B cell (primary cell): ENCODE measurements around the gene SNED1. TPM values are rescaled to one million over a fixed set of nuclear protein-coding genes. Genes with fewer than 3 reads are reported as not detected.

Experiments
- ATAC-seq: fragments of 200-7000 bp; cut with Tn5 transposase; one replicate; pipeline ENCODE4 v1.10.0; 2021; ENCODE audit warnings: low read depth, mild to moderate bottlenecking, moderate number of reproducible peaks, moderate library complexity
- CTCF ChIA-PET: fragments of 350-600 bp; sonication (Branson Sonifier 250); formaldehyde crosslinking; loops from one replicate; lab custom pipeline; 2021; ENCODE audit warnings: antibody characterized with exemption, inconsistent platforms; lab: Charles Lee
- POLR2A ChIA-PET: fragments of 350-600 bp; sonication (Branson Sonifier 250); formaldehyde crosslinking; loops from one replicate; lab custom pipeline; 2021; ENCODE audit warnings: antibody characterized with exemption; lab: Charles Lee
- DNase-seq: peaks from one replicate; pipeline ENCODE4 v3.0.0; 2013
- H2AFZ ChIP-seq: 2 replicates; pipeline ENCODE4 v1.6.1; 2012; ENCODE audit warnings: mild to moderate bottlenecking, low read depth, low read length; ENCODE audit not compliant: insufficient read depth, poor library complexity, severe bottlenecking
- H3K27ac ChIP-seq, 2 donors: 1 replicate in 1 of 2; 2 replicates in 1 of 2; pipeline ENCODE4 v1.5.1; 2012 to 2013; ENCODE audit warnings: low read length in 2 of 2, mild to moderate bottlenecking in 2 of 2, moderate library complexity in 1 of 2
- H3K27me3 ChIP-seq, 4 experiments: fragments of 200-600 bp in 1 of 4; sonication (generic) in 1 of 4; replicated peaks in 1 of 4; 1 replicate in 2 of 4; 2 replicates in 2 of 4; pipeline versions ENCODE4 v1.6.1 to v1.7.0; 2013 to 2016; ENCODE audit warnings: low read length in 3 of 4, mild to moderate bottlenecking in 2 of 4, mixed read lengths in 1 of 4, moderate library complexity in 1 of 4; ENCODE audit not compliant: insufficient read depth in 4 of 4, control insufficient read depth in 3 of 4; ENCODE audit errors: control extremely low read depth in 1 of 4
- H3K36me3 ChIP-seq, 2 experiments: replicated peaks in 1 of 2; 1 replicate in 1 of 2; 2 replicates in 1 of 2; pipeline versions ENCODE4 v1.6.1 to v1.7.1; 2013; ENCODE audit warnings: low read length in 1 of 2; ENCODE audit not compliant: insufficient read depth in 2 of 2, control insufficient read depth in 1 of 2; ENCODE audit errors: control extremely low read depth in 1 of 2, extremely low read depth in 1 of 2
- H3K4me1 ChIP-seq, 2 donors: fragments of 200-600 bp in 1 of 2; sonication (generic) in 1 of 2; 1 replicate in 1 of 2; 2 replicates in 1 of 2; pipeline versions ENCODE4 v1.5.1 to v1.6.1; 2013 to 2017; ENCODE audit warnings: low read length in 2 of 2; ENCODE audit not compliant: control insufficient read depth in 2 of 2, insufficient read depth in 2 of 2
- H3K4me2 ChIP-seq: replicated peaks from 2 replicates; pipeline ENCODE3; 2012; ENCODE audit warnings: mild to moderate bottlenecking, low read depth, low read length; ENCODE audit not compliant: poor library complexity, severe bottlenecking
- H3K4me3 ChIP-seq, 5 experiments: fragments of 200-600 bp in 1 of 5; sonication (generic) in 1 of 5; 1 replicate in 3 of 5; 2 replicates in 2 of 5; pipeline versions ENCODE4 v1.5.1 to v1.7.0; 2011 to 2016; ENCODE audit warnings: low read length in 4 of 5, mild to moderate bottlenecking in 4 of 5, low read depth in 2 of 5, control low read depth in 1 of 5, moderate library complexity in 1 of 5; ENCODE audit not compliant: insufficient read depth in 1 of 5; ENCODE audit errors: control extremely low read depth in 1 of 5, extremely low read depth in 1 of 5
- H3K79me2 ChIP-seq: fragments of 200-600 bp; sonication (generic); one replicate; pipeline ENCODE4 v1.6.0; 2016; ENCODE audit warnings: low read length; ENCODE audit not compliant: control insufficient read depth, insufficient read depth
- H3K9ac ChIP-seq: fragments of 200-600 bp; sonication (generic); 2 replicates; pipeline ENCODE4 v1.6.1; 2017; ENCODE audit warnings: mild to moderate bottlenecking, low read length, moderate library complexity
- H3K9me3 ChIP-seq, 3 donors: one replicate each; pipeline versions ENCODE4 v1.6.1 to v1.7.1; 2013; ENCODE audit warnings: low read length in 2 of 3; ENCODE audit not compliant: control insufficient read depth in 2 of 3, insufficient read depth in 1 of 3; ENCODE audit errors: control extremely low read depth in 1 of 3
- H4K20me1 ChIP-seq: 2 replicates; pipeline ENCODE4 v1.6.0; 2012; ENCODE audit warnings: mild to moderate bottlenecking, low read length; ENCODE audit not compliant: insufficient read depth, control insufficient read depth, poor library complexity, severe bottlenecking
- H3K27ac Mint-ChIP-seq: one replicate; pipeline ENCODE4 v1.8.0; 2021; ENCODE audit warnings: mixed read lengths
- H3K27me3 Mint-ChIP-seq: one replicate; pipeline ENCODE4 v1.8.0; 2021; ENCODE audit warnings: mixed read lengths
- H3K4me1 Mint-ChIP-seq: one replicate; pipeline ENCODE4 v1.8.0; 2021; ENCODE audit warnings: mixed read lengths
- H3K4me3 Mint-ChIP-seq: one replicate; pipeline ENCODE4 v1.8.0; 2021; ENCODE audit warnings: mixed read lengths
- H3K9me3 Mint-ChIP-seq: one replicate; pipeline ENCODE4 v1.8.0; 2022; ENCODE audit warnings: mixed read lengths; ENCODE audit not compliant: insufficient read depth
- EZH2 ChIP-seq: IDR thresholded peaks from 2 replicates; pipeline ENCODE4 v1.6.1; 2012; ENCODE audit warnings: borderline replicate concordance, low read depth, mild to moderate bottlenecking, moderate library complexity, low read length; ENCODE audit not compliant: insufficient read depth, poor library complexity, severe bottlenecking
- WGBS: methylation state at CpG from one replicate; pipeline ENCODE4 v1.1.5; 2013; ENCODE audit warnings: missing lambda C conversion rate; ENCODE audit not compliant: insufficient coverage; 5-methylcytosine and 5-hydroxymethylcytosine counted together
- intact Hi-C: fragments of 100-400 bp; cut with micrococcal nuclease; formaldehyde crosslinking; loops from one replicate; pipeline ENCODE4 v1.10.0; 2022
- polyA plus RNA-seq: library from polyadenylated mRNA; depleted of rRNA; stranded (reverse); fragments of >200 nt; gene quantifications from 2 replicates; pipeline ENCODE4 v1.2.3, GENCODE V29; 2012
- total RNA-seq, 2 donors: library from RNA; stranded (reverse); fragments of 120-200 nt in 1 of 2; gene quantifications; 1 replicate in 1 of 2; 2 replicates in 1 of 2; pipeline versions ENCODE4 v1.2.3 to v1.2.4, GENCODE V29; 2013 to 2022
- TF ChIP-seq, protein P1 (sequence below): fragments of 200-600 bp; IDR thresholded peaks from one replicate; pipeline ENCODE4 v1.8.0; 2022; ENCODE audit warnings: antibody characterized with exemption, mild to moderate bottlenecking

The SNED1 gene
- total and polyA plus RNA-seq, 2 donors (not counting 1 experiment from before 2014, with no cell fraction given): 25.5 to 336 TPM

DNA sequence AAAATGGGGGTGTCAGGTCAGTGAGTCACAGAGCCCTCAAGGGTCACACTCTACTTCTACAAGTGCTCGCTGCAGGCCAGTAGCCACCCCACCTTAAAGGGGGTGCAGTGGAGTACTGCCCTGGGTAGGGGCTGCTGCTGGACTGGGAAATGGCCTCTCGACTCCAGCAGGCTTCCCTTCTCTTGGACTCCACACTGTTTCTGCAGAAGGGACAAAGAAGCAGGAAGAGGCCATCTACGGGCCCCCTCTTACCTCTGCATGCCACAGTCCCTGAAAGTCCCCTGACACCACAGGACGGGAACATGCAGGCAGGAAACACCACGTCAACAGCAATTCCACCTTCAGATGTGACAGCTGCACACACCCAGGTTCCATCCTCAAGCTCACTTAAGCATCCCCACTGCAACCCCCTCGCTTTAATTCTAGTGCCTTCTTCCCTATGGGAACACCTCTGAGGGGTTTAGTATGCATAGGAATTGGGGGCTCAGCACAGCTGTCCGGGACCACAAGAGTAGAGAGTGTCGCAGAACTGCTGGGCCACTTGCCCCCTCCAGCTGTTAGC is 22.3 kb downstream of the SNED1 start:
- no peaks in the 10 kb centered on the region for H3K27me3 ChIP-seq
- no peaks in the 10 kb centered on the region for H4K20me1 ChIP-seq
- H3K9me3 Mint-ChIP-seq: peaks cover 9% of the 10 kb centered on the region
- no peak overlapping the region for H3K4me2 ChIP-seq
- no peaks in the 10 kb centered on the region for H3K4me1 Mint-ChIP-seq
- TF ChIP-seq EZH2: no peak
- TF ChIP-seq, protein P1, sequence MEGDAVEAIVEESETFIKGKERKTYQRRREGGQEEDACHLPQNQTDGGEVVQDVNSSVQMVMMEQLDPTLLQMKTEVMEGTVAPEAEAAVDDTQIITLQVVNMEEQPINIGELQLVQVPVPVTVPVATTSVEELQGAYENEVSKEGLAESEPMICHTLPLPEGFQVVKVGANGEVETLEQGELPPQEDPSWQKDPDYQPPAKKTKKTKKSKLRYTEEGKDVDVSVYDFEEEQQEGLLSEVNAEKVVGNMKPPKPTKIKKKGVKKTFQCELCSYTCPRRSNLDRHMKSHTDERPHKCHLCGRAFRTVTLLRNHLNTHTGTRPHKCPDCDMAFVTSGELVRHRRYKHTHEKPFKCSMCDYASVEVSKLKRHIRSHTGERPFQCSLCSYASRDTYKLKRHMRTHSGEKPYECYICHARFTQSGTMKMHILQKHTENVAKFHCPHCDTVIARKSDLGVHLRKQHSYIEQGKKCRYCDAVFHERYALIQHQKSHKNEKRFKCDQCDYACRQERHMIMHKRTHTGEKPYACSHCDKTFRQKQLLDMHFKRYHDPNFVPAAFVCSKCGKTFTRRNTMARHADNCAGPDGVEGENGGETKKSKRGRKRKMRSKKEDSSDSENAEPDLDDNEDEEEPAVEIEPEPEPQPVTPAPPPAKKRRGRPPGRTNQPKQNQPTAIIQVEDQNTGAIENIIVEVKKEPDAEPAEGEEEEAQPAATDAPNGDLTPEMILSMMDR: no peak
- WGBS: 83% methylated on average over 6 of the region's 8 CpGs
- DNase-seq (no peak), ATAC-seq (no peak)
- intact Hi-C loops: no loop called here
- no peak overlapping the region for H2AFZ ChIP-seq
- H3K9me3 ChIP-seq: peaks cover 2 to 16% (median 15%) of the 10 kb centered on the region in 3 donors
- ChIA-PET CTCF (no interaction called here), POLR2A (interaction anchor here (0.6 to 1.1 kb wide), 2 partner anchors 39 to 72 kb away, joined by 3 read pairs; no protein-coding TSS in a partner anchor)
- H3K4me3 ChIP-seq: no peak overlapping the region
- H3K79me2 ChIP-seq: no peaks in the 10 kb centered on the region
- no peak overlapping the region for H3K9ac ChIP-seq
- H3K27ac Mint-ChIP-seq: no peak overlapping the region
- no peaks in the 10 kb centered on the region for H3K36me3 ChIP-seq
- no peaks in the 10 kb centered on the region for H3K27me3 Mint-ChIP-seq
- H3K27ac ChIP-seq: no peak overlapping the region
- H3K4me3 Mint-ChIP-seq: no peak overlapping the region
- H3K4me1 ChIP-seq: no peaks in the 10 kb centered on the region

DNA sequence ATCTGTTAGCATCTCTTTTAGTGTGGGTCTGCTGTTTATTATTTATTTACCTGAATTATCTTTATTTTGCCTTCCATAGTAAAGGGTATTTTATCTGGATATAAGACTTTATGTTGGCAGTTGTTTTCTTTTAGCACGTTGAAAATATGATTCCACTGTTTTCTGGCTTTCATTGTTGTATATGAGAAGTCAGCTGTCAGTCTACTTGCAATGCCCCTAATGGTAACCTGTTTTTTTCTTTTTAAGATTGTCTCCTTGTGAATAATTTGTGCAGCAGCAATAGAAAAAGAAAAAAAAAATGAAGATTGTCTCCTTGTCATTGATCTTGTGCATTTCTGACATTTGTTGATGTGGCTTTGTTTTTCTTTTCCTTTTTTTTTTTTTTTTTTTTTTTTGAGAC is 27.2 kb downstream of the SNED1 start:
- ChIA-PET POLR2A (interaction anchor here (0.7 kb wide), 1 partner anchor 288 kb away, joined by 3 read pairs; no protein-coding TSS in a partner anchor), CTCF (no interaction called here)
- Histone ChIP-seq H3K4me3 (no peak overlapping the region), H4K20me1 (no peaks in the 10 kb centered on the region), H3K4me2 (no peak overlapping the region), H3K27me3 (peaks cover 0 to 3% (median 0%) of the 10 kb centered on the region in 4 experiments), H3K9me3 (peaks cover 3 to 42% (median 30%) of the 10 kb centered on the region in 3 donors), H3K4me1 (peaks cover 2 to 5% of the 10 kb centered on the region in 2 donors), H2AFZ (no peak overlapping the region), H3K36me3 (no peaks in the 10 kb centered on the region), H3K9ac (no peak overlapping the region), H3K27ac (no peak overlapping the region), H3K79me2 (no peaks in the 10 kb centered on the region)
- DNase-seq: no peak
- Mint-ChIP-seq H3K4me1 (peaks cover 3% of the 10 kb centered on the region), H3K27me3 (no peaks in the 10 kb centered on the region), H3K27ac (no peak overlapping the region), H3K4me3 (no peak overlapping the region), H3K9me3 (peaks cover 19% of the 10 kb centered on the region)
- no CpG with 5 or more reads among the region's 1 CpG for WGBS
- intact Hi-C loops: no loop called here
- ATAC-seq: no peak
- no peak for TF ChIP-seq EZH2
- TF ChIP-seq, protein P1: no peak
